ENCODE results near the gene HLA-DPB1. TPM values are rescaled to one million over a fixed set of nuclear protein-coding genes. Genes with fewer than 3 reads are reported as not detected.

HLA-DPB1 gene
- total RNA-seq, 1 donor from 2014 or later, result 10.9 TPM

DNA sequence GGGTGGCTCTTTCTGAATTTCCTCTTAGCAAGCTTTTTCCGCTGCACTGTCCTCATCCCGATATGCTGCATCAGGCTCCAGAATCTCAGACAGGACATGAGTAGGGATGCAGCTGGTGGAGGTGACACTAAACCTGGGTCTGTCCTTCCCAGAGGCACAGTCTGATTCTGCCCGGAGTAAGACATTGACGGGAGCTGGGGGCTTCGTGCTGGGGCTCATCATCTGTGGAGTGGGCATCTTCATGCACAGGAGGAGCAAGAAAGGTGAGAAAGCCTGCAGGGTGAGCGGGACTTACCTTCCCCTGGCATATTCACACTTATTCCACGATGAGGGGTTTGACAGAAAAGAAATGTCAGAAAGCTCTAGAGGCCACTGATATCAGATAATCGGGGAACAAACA is 9.8 kb downstream of the HLA-DPB1 start:
- Mint-ChIP-seq H3K36me3 (no peaks in the 10 kb centered on the region), H3K27me3 (peaks cover under 1% of the 10 kb centered on the region), H3K4me3 (no peak overlapping the region), H3K9me3 (no peaks in the 10 kb centered on the region), H3K27ac (no peak overlapping the region), H3K4me1 (ENCODE audit: unreplicated experiment) (peaks cover 19% of the 10 kb centered on the region)
- no peak for DNase-seq (ENCODE audit: extremely low spot score, unreplicated experiment)
- TF ChIP-seq, protein P1, sequence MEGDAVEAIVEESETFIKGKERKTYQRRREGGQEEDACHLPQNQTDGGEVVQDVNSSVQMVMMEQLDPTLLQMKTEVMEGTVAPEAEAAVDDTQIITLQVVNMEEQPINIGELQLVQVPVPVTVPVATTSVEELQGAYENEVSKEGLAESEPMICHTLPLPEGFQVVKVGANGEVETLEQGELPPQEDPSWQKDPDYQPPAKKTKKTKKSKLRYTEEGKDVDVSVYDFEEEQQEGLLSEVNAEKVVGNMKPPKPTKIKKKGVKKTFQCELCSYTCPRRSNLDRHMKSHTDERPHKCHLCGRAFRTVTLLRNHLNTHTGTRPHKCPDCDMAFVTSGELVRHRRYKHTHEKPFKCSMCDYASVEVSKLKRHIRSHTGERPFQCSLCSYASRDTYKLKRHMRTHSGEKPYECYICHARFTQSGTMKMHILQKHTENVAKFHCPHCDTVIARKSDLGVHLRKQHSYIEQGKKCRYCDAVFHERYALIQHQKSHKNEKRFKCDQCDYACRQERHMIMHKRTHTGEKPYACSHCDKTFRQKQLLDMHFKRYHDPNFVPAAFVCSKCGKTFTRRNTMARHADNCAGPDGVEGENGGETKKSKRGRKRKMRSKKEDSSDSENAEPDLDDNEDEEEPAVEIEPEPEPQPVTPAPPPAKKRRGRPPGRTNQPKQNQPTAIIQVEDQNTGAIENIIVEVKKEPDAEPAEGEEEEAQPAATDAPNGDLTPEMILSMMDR (conservative IDR thresholded peaks at IDR 0.05), result no peak

- Mint-ChIP-seq H3K36me3 (no peaks in the 10 kb centered on the region), H3K27me3 (no peaks in the 10 kb centered on the region), H3K4me3 (no peak overlapping the region), H3K9me3 (no peaks in the 10 kb centered on the region), H3K27ac (no peak overlapping the region), H3K4me1 (ENCODE audit: unreplicated experiment) (no peaks in the 10 kb centered on the region)
- DNase-seq (ENCODE audit: extremely low spot score, unreplicated experiment), result no peak
- TF ChIP-seq, protein P1 (conservative IDR thresholded peaks at IDR 0.05), result no peak
Observed at GRCh38 chr6:33088258-33088930, 12.6 kb downstream of the HLA-DPB1 start.

- no peak overlapping the region for H3K27ac Mint-ChIP-seq
Observed at GRCh38 chr6:33088931-33089620, 13.3 kb downstream of the HLA-DPB1 start.

DNA sequence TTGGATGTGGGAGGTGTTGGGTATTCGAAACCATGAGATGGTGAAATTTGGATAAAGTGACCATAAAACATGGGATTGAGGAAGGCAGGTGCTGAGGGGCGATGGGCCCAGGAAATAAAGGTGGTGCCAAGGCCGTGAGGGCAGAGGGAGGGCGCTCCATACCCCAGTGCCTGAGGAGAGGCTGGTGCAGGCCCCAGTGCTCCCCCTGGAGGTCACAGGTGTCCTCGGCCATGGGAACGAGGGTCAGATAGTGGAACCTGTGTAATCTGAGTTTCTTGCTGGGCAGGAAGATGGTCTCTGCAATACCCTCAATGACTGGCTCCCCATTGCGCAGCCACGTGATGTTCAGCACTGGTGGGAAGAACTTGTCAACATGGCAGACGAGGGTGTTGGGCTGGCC is 16.2 kb downstream of the HLA-DPB1 start:
- DNase-seq (ENCODE audit: extremely low spot score, unreplicated experiment), result no peak
- no peaks in the 10 kb centered on the region for H3K36me3 Mint-ChIP-seq
- H3K27me3 Mint-ChIP-seq, result peaks cover 14% of the 10 kb centered on the region
- no peak overlapping the region for H3K27ac Mint-ChIP-seq
- TF ChIP-seq, protein P1 (conservative IDR thresholded peaks at IDR 0.05), result peak; percentile 49
- no peaks in the 10 kb centered on the region for H3K9me3 Mint-ChIP-seq
- H3K4me3 Mint-ChIP-seq, result no peak overlapping the region
- no peaks in the 10 kb centered on the region for H3K4me1 Mint-ChIP-seq (ENCODE audit: unreplicated experiment)

More at GRCh38 chr6:33088931-33089620, 13.3 kb downstream of the HLA-DPB1 start:
- Mint-ChIP-seq H3K9me3 (no peaks in the 10 kb centered on the region), H3K36me3 (no peaks in the 10 kb centered on the region), H3K4me1 (ENCODE audit: unreplicated experiment) (no peaks in the 10 kb centered on the region), H3K27me3 (no peaks in the 10 kb centered on the region), H3K4me3 (no peak overlapping the region)
- no peak for DNase-seq (ENCODE audit: extremely low spot score, unreplicated experiment)
- TF ChIP-seq, protein P1 (conservative IDR thresholded peaks at IDR 0.05), result no peak

DNA sequence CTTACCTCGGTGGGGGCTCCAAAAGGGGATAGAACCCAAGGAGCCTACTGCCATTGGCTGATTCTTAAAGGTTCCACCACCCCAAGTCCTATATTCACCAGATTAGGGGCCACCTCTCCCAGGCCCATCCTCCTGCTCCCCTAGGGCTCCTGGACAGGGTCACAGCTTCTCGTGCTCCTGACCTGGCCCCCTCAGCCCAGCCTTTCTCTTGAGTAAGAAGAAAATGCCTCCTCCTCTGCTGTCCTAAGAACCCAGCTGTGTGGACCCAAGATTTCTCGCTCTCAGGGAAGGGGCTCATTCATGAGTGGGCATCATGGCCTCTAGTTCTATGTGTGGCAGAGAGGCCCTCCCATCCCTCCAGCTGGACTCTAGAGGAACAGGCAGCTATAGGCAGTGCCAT is 16.6 kb downstream of the HLA-DPB1 start:
- DNase-seq (ENCODE audit: extremely low spot score, unreplicated experiment), result no peak
- no peaks in the 10 kb centered on the region for H3K4me1 Mint-ChIP-seq (ENCODE audit: unreplicated experiment)
- peaks cover under 1% of the 10 kb centered on the region for H3K9me3 Mint-ChIP-seq
- no peak overlapping the region for H3K4me3 Mint-ChIP-seq
- H3K36me3 Mint-ChIP-seq, result no peaks in the 10 kb centered on the region
- TF ChIP-seq, protein P1 (conservative IDR thresholded peaks at IDR 0.05), result no peak
- H3K27ac Mint-ChIP-seq, result no peak overlapping the region
- H3K27me3 Mint-ChIP-seq, result peaks cover 16% of the 10 kb centered on the region

Measured in type B pancreatic cell (in vitro differentiated cells).